Adrenal gland (tissue), 12 donors: ENCODE data around the gene CPTP. TPM values are rescaled to one million over a fixed set of nuclear protein-coding genes. Genes with fewer than 3 reads are reported as not detected.

Experiments
- DNase-seq, 7 donors: peaks; one replicate each; pipeline ENCODE4 v3.0.0-alpha.2; 2019 to 2020
- H3K27ac ChIP-seq, 5 donors: fragments of 200-600 bp; sonication (generic) in 4 of 5; 1 replicate in 3 of 5; 2 replicates in 2 of 5; pipeline versions ENCODE4 v1.5.1 to v1.8.0; 2016 to 2020; ENCODE audit warnings: mild to moderate bottlenecking in 1 of 5
- H3K27me3 ChIP-seq: fragments of 200-600 bp; 2 replicates; pipeline ENCODE4 v1.8.0; 2021
- H3K36me3 ChIP-seq, 2 donors: fragments of 200-600 bp; replicated peaks in 1 of 2; 1 replicate in 1 of 2; 2 replicates in 1 of 2; pipeline versions ENCODE4 v1.5.1 to v1.8.0; 2018 to 2022
- H3K4me1 ChIP-seq, 2 donors: fragments of 200-600 bp; replicated peaks in 1 of 2; 1 replicate in 1 of 2; 2 replicates in 1 of 2; pipeline versions ENCODE4 v1.5.1 to v1.8.0; 2018 to 2021
- H3K4me3 ChIP-seq, 4 donors: fragments of 200-600 bp; sonication (generic) in 3 of 4; one replicate each; pipeline ENCODE4 v1.5.1; 2016 to 2018
- H3K9me3 ChIP-seq, 3 donors: fragments of 200-600 bp; sonication (generic) in 1 of 3; replicated peaks in 1 of 3; 1 replicate in 2 of 3; 2 replicates in 1 of 3; pipeline versions ENCODE4 v1.5.1 to v1.8.0; 2016 to 2021
- POLR2A ChIP-seq, 2 donors: fragments of 450-650 bp; IDR thresholded peaks; one replicate each; pipeline ENCODE4 v1.6.1; 2017; ENCODE audit warnings: antibody characterized with exemption in 2 of 2, mild to moderate bottlenecking in 2 of 2, moderate library complexity in 1 of 2
- WGBS, 4 donors: extraction: QIAGEN DNeasy Blood & Tissue Kit in 2 of 4; methylation state at CpG; one replicate each; pipeline versions ENCODE4 v1.1.5 to v1.1.7; 2013 to 2017; 5-methylcytosine and 5-hydroxymethylcytosine counted together
- intact Hi-C, 2 donors: fragments of 100-400 bp; cut with DNase I; formaldehyde crosslinking; loops; one replicate each; pipeline versions ENCODE4 v1.14.1 to v1.15.0; 2022 to 2023
- polyA plus RNA-seq, 3 donors: library from polyadenylated mRNA; stranded (reverse); fragments of 200-250 nt in 2 of 3; fragments of 350-450 nt in 1 of 3; fragmentation: Illumina TruSeq in 1 of 3; extraction: RNeasy Lipid Tissue Mini Kit (QIAGEN cat#74804) in 1 of 3; gene quantifications; one replicate each; pipeline ENCODE4 v1.2.3, GENCODE V29; 2013 to 2014
- total RNA-seq, 9 donors: library from RNA; depleted of rRNA in 4 of 9; stranded (reverse); fragments of >200 nt in 4 of 9; fragments of 120-200 nt in 1 of 9; fragmentation: NEBNext Ultra II Directional in 1 of 9; extraction: Animal tissue kit (Norgen Biotek cat#: 25700) in 1 of 9; gene quantifications; one replicate each; pipeline versions ENCODE4 v1.1.0 to v1.2.4, GENCODE V29; 2013 to 2023
- TF ChIP-seq, protein P1 (sequence below), 6 experiments: fragments of 450-650 bp in 4 of 6; fragments of 200-600 bp in 2 of 6; sonication (generic) in 1 of 6; IDR thresholded peaks; 1 replicate in 5 of 6; 2 replicates in 1 of 6; pipeline versions ENCODE4 v1.5.1 to v1.8.0; 2016 to 2021; ENCODE audit warnings: antibody characterized with exemption in 6 of 6, mild to moderate bottlenecking in 2 of 6, moderate library complexity in 1 of 6
- donor health status: healthy with polysubstance abuse.
- donor health status: Bipolar disorder and iron deficiency.
- donor health status: DM: yes; HTN: yes; CAD: no.
- donor health status: DM: no; HTN: no; CAD: no.
- donor health status: DM: no; HTN: no; CAD: no.
- donor health status: DM: yes; HTN: yes; CAD: no.

Gene CPTP
- total and polyA plus RNA-seq, 12 donors = 2.9 to 53.0 (median 29.0) TPM

DNA sequence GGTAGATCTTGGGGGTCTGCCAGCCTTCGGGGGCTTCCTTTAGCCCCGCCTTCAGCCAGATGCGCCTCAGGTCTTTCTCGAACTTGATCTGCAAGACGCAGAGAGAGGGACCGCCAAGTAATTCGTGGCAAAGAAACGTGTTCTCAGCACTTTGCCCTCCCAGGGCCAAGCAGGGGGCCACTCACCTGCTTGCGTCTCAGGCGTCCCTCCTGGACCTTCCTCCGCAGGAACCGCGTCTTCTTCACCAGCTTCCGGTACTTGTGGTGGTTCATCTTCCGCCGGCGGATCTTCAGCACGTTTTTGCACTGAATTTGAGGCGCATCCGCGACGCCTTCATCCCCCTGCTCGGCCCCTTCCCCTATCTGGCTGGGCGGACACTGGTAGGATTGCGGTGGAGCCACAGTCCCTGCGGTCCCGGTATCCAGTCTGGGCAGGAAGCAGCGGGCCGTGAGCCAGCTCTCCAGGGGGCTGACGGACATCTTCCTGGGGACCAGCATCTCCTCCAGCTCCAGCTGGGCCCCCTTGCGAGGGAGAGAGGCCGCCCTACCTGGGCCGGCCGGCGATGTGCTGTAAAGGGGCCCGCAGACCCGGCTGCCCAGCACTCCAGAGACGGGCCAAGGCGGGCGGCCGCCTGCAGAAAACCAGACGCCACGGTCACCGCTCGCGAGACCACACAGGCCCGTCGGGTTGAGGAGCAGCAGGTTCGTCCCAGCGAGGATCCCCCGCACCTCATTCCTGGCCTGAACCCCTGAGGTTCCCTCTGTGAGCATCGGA, 49.4 kb downstream of the CPTP start:
- Histone ChIP-seq H3K9me3 (no peaks in the 10 kb centered on the region), H3K4me3 (peak overlapping the region in 3 of 4 donors; percentile 65 to 83 (median 79)), H3K36me3 (peaks cover 0 to 10% of the 10 kb centered on the region in 2 donors), H3K27ac (peak overlapping the region in 3 of 5 donors; percentile 88 to 94 (median 90)), H3K27me3 (no peaks in the 10 kb centered on the region), H3K4me1 (peaks cover 7 to 31% of the 10 kb centered on the region in 2 donors)
- intact Hi-C loops = no loop called here
- WGBS, 4 donors = 46 to 82% (median 50%) methylated on average over 30 to 52 of the region's 52 CpGs
- TF ChIP-seq, protein P1, sequence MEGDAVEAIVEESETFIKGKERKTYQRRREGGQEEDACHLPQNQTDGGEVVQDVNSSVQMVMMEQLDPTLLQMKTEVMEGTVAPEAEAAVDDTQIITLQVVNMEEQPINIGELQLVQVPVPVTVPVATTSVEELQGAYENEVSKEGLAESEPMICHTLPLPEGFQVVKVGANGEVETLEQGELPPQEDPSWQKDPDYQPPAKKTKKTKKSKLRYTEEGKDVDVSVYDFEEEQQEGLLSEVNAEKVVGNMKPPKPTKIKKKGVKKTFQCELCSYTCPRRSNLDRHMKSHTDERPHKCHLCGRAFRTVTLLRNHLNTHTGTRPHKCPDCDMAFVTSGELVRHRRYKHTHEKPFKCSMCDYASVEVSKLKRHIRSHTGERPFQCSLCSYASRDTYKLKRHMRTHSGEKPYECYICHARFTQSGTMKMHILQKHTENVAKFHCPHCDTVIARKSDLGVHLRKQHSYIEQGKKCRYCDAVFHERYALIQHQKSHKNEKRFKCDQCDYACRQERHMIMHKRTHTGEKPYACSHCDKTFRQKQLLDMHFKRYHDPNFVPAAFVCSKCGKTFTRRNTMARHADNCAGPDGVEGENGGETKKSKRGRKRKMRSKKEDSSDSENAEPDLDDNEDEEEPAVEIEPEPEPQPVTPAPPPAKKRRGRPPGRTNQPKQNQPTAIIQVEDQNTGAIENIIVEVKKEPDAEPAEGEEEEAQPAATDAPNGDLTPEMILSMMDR (IDR thresholded peaks at IDR 0.05) = no peak
- TF ChIP-seq POLR2A (IDR thresholded peaks at IDR 0.05) = no peak
- DNase-seq = peak in 1 of 7 donors; percentile 36

DNA sequence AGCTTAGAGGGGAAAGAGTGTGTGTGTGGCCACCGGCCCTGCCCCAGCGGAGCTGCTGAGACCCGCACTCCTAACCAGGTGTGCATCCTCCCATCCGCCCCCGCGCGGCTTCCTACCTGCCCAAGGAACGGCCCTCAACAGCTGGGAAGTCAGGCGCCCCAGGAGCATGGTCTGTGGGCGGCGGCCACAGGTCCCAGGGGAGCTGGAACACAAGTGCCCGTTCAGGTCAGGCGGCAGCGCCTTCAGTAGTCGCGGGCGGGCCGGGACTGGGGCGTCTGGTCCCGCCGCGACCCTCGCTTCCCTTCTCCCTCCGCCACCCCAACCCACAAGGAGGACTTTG, 50.0 kb downstream of the CPTP start:
- 1% methylated on average over 24 of the region's 24 CpGs; no CpG with 5 or more reads in 2 of the 4 donors for WGBS, 4 donors
- no peak for DNase-seq
- Histone ChIP-seq H3K36me3 (peaks cover 0 to 10% of the 10 kb centered on the region in 2 donors), H3K9me3 (no peaks in the 10 kb centered on the region), H3K4me3 (peak overlapping the region; percentile 52 to 83 (median 72)), H3K27me3 (no peaks in the 10 kb centered on the region), H3K27ac (peak overlapping the region; percentile 87 to 94 (median 90)), H3K4me1 (peaks cover 7 to 31% of the 10 kb centered on the region in 2 donors)
- TF ChIP-seq POLR2A (IDR thresholded peaks at IDR 0.05) = no peak
- TF ChIP-seq, protein P1 (IDR thresholded peaks at IDR 0.05) = no peak
- intact Hi-C loops = no loop called here

DNA sequence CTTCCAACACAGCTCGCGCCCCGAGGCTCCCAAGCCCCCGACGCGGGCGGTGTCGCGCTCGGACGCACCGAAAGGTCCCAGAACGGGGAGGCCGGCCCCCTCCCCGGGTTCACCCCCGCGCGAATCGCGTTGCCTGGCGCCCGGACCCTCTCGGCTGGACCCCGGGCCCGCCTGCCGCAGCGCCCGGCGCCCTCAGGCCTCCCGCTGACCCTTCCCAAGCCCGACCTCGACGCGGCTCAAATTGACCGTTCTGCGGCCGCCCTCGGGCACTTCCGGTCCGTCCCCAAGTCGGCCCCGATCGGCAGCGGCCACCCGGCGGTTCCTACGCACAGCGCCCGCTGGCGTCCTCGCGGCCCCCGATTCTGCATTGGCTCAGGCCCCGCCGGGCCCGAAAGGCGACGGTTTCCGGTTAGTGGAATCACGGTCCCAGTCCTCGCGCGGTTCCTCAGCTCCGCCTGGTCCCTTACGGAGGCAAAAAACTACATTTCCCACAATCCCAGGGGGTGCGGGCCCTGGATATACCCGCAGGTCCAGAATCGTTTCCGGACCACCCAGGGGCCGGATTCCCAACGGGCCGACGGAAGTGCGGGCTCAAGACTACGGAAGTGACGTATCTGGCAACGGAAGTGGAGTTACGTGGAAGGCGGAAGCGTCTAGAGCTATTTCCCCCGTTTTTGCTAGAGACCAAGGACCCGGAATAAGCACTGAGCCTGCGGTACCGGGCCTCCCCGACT, 50.5 kb downstream of the CPTP start, which contains the start of gene AURKAIP1:
TSS of gene AURKAIP1 (minus strand) at position 279 of the 734 bp plus-strand sequence. CDS start 451 bp downstream, outside the sequence.
- intact Hi-C loops = no loop called here
- H3K36me3 ChIP-seq = peaks cover 0 to 10% of the 10 kb centered on the region in 2 donors
- WGBS, 4 donors = 0 to 1% (median 1%) methylated on average over 46 to 85 of the region's 85 CpGs; no CpG with 5 or more reads in 1 of the 4 donors
- DNase-seq = peak; percentile 98 to 99 (median 99)
- peak within 1 kb of the TSS; percentile 52 to 83 (median 72) for H3K4me3 ChIP-seq
- H3K4me1 ChIP-seq = peaks cover 7 to 31% of the 10 kb centered on the region in 2 donors
- H3K9me3 ChIP-seq = no peaks in the 10 kb centered on the region
- no peaks in the 10 kb centered on the region for H3K27me3 ChIP-seq
- peak; percentile 55 to 65 for TF ChIP-seq POLR2A (IDR thresholded peaks at IDR 0.05)
- TF ChIP-seq, protein P1 (IDR thresholded peaks at IDR 0.05) = peak in 3 of 6 experiments; percentile 30 to 47 (median 37)
- peak within 1 kb of the TSS; percentile 87 to 94 (median 90) for H3K27ac ChIP-seq
